Renal pelvis (tissue), 4 donors: Measurements from ENCODE around the gene GDPD4. TPM values are rescaled to one million over a fixed set of nuclear protein-coding genes. Genes with fewer than 3 reads are reported as not detected.

ENCODE experiments used
- DNase-seq: peaks from one replicate; pipeline ENCODE4 v3.0.0-alpha.2; 2013
- polyA plus RNA-seq, 3 donors: library from polyadenylated mRNA; unstranded; fragments of 120-200 nt; gene quantifications; one replicate each; pipeline ENCODE4 v1.2.1, GENCODE V29; 2013; ENCODE audit not compliant: insufficient read length in 3 of 3

GDPD4 gene
- polyA plus RNA-seq, 3 donors, result 0.27 to 1.4 TPM; not detected in 1

DNA sequence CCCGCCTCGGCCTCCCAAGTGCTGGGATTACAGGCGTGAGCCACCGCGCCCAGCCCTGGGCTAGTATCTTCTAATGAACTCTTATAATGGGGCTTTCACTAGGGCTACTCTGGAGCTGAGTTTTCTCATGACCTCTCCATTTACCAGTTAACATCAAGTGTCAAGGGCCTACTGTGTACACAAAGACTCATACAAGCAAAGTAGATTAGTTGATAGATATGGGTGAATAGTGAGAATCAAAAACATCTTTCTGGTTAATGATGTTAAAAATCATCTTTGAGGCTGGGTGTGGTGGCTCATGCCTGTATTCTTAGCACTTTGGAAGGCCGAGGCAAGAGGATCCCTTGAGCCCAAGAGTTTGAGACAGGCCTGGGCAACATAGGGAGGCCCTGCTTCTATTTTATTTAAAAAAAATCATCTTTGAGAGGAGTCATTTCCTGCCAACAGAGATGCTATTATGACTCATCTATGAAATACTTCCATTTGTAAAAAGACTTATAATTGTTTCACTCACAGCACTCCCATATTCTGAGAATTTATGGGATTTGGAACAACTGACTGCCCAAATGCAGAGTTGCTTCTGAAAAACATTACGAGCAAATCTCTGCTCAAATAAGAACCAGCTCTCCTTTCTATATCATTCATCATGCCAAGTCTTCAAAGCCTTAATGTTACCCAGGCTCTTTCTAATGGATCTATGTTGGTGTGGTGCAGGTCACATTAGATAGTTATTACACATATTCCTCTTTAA lies 57.0 kb downstream of the GDPD4 start:
- no peak for DNase-seq

DNA sequence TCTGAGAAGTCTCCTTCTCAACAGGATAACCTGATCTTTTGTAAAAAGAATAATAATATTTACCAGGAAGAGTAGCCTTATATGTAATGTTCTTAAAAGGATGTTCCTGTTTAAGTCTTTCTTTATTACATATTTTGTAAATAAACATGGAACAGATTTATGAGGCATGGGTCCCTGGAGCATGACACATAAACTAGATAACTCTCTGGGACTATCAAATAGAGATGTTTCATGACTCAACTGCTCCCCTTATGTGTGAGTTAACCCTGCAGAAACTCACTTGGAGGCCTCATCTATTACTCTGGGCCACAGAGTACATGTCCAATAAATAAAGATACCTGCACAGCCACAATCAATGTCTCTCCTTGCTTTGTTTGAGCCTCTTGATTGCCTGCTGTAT lies 64.6 kb downstream of the GDPD4 start:
- no peak for DNase-seq

DNA sequence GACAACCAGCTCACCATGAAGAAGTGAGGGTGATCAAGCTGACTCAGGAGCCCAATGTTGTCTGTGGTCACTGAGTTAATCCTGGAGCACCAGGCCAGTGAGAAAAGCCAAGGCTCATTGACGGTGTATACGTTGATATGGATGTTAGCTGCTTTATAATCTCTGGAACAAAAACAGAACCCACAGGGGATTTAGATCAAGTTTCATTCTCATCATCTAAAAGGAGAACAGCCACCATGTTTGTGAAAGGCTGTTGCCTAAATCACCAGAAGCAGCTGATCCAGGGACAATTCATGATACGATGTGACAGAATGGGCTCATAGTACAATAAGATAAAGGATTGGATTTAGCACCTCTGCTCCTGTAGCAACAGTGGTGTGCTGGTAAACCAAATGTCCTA lies 68.5 kb downstream of the GDPD4 start:
- no peak for DNase-seq

DNA sequence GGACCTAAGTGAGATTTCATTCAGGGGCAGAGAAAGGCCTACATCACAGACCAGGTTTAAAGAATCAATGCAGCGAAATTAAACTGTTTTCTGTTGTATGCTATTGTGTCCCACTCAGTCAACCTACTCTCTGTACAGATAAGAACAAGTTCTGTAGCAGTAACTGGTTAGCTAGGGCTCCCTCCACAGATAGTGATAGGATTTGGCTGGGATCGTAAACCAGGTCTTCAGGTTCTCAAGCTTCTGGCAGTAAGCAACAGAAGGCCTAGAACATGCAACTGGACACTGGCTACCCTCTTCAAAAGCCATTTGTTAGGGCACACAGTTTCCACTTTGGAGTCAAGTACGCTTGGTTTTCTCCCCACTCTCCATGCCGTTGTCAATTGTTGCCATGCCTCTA lies 69.2 kb downstream of the GDPD4 start:
- no peak for DNase-seq

DNA sequence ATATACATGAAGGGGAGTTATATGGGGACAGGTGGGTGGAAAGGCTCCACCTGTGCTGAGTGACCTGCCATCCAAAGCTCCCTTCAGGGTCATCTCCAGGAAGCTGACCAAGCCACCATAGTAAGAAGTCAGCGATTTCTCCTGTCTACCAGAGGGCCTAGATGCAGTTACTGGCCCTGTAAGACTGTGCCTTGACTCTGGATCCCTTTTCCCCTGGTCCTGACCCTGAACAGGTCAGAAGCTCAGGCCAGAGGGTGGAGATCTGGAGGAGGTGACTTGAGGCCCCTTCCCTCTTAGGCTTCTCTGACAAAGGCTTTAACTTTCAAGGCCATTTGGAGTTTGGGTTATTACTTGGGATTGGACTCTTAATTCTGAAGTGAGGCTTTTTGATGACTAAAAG lies 69.7 kb downstream of the GDPD4 start:
- no peak for DNase-seq

DNA sequence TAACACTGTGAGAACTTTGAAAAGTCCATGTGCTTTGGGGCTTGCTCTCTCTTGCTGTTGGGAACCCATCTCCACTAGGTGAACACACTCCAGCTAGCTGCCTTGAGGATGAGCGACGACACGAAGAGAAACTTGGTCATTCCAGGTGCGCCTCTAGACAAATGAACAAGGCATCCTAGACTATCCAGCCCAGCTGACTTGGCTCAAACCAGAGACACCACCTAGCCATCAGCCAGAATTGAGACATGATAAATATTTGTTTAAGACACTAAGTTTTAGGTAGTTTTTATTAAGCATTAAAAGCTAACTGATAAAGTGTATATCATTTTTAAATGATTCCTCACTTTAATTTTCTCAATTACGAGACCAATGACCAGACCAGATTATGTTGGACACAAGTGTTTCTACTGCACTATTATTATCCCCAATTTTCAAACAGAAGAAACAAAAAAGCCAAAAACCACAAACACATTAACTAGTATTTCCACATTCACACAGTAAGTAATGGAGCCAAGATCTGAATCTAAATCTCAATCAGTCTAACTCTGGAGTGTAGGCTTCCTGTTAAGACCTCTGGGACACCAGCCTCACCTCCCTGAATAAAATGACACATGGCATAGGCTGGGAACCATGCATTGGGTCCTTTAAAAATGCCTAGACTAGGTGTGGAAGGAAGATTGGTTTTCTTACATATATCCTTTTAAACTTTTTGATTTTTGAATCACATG lies 70.4 kb downstream of the GDPD4 start:
- no peak for DNase-seq

DNA sequence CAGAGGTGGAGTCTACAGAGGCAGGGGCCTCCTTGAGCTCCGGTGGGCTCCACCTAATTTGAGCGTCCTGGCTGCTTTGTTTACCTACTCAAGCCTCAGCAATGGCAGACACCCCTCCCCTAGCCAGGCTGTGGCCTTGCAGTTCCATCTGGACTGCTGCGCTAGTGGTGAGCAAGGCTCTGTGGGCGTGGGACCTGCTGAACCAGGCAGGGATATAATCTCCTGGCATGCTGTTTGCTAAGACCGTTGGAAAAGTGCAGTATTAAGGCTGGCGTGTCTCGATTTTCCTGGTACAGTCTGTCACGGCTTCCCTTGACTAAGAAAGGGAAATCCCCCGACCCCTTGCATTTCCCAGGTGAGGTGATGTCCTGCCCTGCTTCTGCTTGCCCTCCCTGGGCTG lies 77.7 kb downstream of the GDPD4 start:
- no peak for DNase-seq

DNA sequence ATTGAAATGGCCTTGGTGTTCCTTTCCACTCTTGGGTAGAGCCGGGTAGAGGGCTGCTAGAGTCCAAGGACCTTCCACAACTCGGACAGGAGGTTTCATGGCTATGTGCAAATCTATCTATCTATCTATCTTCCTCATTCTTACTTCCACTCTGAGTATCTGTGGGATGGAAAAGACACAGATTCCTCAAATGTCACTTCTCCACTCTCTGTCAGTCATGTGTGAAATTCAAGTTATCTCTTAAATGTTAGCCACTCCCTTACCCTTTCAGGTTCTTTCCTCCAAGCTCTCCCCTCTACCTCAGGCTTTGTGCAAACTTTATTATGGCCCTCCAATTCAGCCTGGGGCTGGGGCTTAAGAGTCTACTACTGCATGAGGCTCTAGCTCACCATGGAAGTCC lies 84.3 kb downstream of the GDPD4 start:
- no peak for DNase-seq

DNA sequence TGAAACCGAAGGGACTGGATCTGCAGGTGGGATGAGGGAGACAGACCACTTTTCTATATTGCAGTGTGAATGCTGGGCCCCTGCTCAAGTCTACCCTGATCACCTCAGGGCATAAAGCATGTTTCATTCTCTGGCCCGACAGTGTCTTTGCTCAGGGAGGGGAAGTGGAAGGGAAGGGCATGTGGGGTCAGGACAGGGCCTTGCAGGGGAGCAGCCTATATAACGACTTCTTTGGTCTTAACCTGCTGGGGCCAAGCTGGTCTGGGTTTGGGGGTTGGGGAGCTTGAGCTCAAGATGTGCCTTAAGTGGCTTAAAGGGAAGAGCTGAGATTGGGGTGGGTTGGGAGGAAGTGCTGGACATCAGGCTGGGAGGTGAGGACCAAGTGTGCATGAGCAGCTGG lies 86.4 kb downstream of the GDPD4 start:
- no peak for DNase-seq

DNA sequence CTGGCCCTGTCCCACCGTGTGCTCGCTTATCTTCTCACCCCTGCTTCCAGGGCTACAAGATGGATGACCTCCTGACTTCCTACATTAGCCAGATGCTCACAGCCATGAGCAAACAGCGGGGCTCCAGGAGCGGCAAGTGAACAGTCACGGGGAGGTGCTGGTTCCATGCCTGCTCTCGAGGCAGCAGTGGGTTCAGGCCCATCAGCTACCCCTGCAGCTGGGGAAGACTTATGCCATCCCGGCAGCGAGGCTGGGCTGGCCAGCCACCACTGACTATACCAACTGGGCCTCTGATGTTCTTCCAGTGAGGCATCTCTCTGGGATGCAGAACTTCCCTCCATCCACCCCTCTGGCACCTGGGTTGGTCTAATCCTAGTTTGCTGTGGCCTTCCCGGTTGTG lies 86.9 kb downstream of the GDPD4 start:
- DNase-seq, result no peak

DNA sequence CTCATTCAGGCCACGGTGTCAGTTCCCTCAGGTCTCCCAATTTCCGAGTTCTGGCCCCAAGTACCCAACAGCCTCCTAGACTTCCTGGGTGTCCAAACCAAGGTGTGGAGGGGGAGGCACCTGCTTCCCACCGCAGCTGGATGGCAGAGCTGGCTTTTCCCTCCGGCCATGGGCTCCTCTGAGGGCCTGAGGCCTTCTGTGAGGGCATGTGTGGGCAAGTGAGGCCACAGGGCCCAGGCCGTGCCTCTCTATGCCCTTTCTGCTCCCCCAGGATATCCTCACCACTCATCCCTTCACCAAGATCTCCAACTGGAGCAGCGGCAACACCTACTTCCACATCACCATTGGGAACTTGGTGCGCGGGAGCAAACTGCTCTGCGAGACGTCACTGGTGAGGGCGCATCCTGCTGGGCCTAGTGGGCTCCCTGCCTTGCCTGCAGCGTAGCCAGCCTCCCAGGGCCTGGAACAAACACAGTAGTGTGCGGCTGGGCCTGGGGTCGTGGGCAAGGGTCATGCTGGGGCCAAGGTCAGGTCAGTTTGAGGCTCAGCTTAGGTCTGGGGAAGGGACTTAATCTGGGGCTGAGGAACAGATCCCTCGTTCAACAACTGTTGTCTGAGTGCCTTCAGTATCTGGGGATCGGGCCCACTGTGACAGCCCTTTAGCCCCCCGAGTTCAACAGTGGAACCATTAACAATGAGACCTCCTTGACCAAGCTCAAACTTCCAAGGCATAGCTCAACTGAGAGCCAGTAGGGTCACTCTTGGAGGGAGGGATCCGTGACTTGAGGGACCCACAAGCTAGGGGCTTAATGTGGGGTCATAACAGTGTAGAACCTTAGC lies 87.7 kb downstream of the GDPD4 start:
- no peak for DNase-seq

DNA sequence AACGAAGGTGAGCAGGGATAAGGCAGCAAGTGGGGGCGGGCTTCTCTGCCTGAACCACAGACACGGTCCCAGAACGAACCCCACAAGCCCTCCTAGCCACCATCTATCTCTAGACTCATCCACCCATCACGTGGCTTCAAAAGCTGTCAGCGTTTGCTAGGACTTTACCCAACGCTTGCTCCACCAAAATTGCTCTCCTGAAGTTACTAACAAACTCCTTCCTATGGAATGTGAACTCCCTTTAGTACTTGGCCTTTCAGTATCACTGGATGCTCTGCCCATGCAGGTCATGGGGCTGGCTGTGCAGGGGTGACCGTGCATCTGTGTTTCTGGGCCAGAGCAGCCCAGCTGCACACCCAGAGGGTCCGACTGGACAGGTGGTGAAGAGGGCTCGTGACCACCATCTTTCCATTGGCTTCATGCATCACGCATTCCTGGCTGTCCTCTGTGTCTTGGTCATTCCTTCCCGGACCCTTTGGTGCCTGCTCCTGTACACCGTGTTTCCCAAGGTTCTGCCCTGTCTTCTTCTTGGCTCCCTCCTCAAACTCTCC lies 88.4 kb downstream of the GDPD4 start:
- no peak for DNase-seq

DNA sequence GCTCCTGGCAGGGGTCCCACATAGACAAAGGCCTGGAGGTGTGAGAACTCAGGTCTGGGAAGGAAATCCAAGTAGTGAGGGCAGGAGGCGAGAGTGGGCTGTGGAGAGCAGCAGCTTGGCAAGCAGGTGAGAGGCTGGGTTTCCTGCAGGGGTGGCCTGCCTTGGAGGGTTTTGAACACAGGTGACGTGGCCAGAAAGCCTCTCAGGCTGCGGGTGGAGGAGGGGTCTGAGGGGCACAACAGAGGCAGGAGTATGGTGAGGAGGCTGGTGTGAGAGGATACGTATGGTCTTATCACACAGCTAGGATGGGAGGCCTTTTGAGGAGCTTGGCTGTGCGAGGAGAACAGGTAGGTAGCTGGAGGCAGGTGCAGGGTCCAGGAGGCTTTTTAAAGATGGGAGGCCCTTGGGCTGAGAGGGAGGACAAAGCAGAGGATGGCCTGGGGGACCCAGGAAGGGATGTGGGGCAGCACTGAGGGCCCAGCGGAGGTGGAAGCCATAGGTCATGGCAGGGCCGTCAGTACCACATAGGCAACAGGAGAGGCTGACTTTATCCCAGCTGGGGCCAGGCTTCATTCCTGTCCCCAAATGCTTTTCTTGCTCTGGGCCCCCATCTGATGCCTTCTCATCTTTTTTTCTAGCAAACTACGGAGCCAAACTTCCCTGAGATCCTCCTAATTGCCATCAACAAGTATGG lies 89.0 kb downstream of the GDPD4 start:
- no peak for DNase-seq

DNA sequence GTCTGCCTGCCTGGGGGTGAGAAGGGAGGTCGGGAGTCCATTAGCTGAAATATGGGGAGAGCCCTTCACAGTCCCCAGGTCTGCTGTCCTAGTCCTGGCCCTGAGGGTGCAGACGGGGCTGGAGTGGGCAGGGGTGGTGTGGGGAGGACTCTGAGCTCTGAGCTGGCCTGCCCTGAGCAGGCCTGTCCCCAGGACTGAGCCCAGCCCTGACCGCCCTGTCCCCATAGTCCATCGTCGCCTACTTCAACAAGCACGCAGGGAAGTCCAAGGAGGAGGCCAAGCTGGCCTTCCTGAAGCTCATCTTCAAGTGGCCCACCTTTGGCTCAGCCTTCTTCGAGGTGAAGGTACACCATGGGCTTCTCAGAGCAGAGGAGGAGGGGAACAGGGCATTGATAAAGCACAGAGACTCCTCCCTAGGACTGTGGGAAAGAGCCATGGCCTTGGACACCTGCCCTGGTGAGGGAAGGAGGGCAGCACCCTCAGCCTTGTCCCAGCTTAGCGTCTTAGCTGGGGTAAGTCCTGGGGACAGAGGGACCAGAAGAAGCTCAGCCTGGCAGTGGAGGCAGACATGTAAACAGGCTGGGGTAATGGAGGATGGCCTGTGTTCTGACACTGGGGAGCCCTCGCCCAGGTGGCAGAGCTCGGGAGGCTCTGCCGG lies 89.8 kb downstream of the GDPD4 start:
- DNase-seq, result no peak

DNA sequence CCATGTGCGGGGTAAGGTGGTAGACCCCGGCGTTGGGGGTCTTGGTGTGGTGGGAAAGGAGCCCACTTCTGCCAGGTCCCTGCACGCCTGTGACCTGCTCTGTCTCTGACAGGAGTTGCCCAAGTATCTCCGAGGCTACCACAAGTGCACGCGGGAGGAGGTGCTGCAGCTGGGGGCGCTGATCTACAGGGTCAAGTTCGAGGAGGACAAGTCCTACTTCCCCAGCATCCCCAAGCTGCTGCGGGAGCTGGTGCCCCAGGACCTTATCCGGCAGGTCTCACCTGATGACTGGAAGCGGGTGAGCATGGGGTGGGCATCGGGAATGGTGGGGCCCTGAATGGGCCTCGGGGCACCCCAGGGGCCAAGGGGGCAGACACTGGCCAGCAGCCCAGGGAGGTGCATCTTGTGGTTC lies 90.4 kb downstream of the GDPD4 start:
- no peak for DNase-seq

DNA sequence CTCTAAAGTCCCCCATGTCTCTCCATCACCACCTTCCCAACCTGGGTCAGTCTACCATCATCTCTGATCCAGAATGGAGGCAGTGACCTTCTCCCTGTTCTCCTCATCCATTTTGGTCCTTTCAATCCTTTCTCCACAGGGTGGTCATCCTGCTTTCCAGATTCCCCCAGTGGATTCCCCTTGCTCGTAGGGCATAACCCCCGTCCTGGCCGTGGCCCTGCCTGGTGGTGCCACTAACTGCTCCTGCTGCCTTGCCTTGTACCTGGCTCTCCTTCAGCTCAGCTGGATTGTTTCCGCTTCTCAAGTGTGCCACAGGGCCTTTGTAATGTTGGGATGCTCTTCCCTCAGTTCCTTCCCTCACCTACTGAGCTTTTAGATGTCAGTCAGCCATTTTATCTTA lies 91.8 kb downstream of the GDPD4 start:
- DNase-seq, result no peak

DNA sequence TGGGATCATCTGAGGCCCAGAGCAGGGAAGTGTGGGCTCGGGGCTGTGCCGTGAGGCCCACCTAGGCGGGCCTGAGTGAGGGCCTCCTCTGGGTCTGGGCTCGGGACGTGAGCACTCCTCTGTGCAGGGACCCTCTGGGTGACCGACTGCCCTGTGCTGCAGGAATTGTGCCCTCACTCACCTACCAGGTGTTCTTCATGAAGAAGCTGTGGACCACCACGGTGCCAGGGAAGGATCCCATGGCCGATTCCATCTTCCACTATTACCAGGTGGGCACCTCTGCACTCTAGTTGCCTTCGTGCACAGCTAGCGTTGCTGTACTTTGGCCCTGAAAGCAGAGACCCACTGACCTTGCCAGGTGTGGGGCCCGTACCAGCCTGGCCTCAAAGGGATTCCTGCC lies 93.0 kb downstream of the GDPD4 start:
- no peak for DNase-seq

DNA sequence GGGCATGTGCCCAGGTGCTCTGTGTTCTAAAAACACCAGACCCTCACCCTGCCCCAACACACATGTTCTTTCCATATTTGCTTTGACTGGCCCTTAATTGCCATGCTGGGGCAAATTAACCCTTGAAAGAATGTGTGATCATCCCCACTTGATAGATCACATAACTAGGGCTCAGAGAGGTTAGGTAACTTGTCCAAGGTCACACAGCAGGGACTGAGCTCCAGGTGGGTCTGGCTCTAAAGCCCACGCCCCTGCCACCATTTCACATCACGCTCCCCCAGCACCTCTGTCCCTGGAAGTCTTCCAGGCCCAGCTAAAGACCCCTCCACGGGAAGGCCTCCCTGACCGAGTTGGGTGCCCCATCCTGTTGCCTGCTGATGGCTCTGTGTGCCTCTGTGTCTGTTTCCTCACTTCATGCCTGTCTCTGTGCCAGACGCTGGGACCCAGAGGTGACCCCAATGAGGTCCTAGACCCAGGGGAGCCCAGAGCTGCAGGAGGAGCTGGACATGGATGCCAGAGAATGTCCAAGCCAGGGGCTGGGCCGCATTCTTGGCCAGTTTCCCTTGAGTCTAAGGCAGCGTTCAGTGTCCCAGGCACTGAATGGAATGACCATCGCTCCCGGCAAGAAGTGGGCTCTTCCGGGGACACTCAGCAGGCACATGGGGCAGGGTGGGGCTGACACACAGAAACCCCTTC lies 93.7 kb downstream of the GDPD4 start:
- DNase-seq, result no peak

DNA sequence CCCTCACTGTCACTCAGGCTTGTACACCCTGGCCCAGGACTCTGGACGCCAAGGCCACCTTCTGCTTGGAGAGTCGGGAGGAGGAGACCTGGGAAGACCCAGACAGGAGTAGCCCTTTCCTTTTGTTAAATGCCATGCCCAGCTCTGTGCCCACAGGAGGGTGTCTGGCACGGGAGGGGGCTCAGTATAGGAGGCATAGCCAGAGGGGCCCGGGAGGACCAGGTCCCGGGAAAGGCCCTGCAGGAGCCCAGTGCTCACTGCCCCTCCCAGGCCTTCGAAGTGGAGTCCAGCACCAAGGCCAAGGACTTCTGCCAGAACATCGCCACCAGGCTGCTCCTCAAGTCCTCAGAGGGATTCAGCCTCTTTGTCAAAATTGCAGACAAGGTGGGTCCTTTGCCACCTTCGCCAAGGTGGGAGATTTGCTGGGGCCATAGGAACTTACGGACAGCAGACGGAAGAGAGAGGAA lies 94.4 kb downstream of the GDPD4 start:
- DNase-seq, result no peak

DNA sequence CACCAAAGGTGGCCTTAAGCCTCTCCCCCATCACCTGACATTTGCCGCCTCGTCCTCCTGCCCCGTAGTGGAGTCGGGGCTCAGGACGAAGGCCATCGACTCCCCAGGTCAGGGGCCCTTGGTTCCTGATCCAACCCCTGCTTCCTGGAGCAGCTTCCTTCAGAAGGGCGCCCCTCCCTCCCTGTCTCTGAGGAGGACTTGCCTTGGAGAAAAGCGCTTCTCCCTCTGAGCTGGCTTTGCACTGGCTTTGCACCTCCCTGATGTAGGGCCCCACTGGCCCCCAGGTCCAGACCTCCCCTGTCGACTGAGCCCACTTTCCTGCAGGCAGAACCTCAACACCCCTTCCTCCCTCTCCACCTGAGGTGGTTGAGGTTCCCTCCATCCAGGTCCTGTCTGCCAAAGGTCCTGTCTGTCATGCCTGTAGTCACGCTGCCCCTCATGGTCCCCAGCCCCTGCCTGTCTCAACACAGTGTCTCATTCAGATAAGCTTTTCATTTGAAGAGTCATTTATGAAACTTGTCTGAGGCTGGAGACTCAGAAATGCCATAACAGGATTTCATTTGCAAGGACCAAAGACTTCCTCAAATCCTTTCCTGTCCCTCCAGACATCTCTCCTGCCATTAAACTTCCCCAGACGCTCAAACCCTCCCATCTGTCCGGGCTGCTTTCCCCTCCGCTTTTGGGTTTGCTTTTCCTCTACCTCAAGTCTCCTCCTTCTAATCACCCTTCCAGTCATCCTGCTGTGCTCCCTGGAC lies 95.0 kb downstream of the GDPD4 start:
- no peak for DNase-seq
